ENCODE data around the gene SYNE2. TPM values are rescaled to one million over a fixed set of nuclear protein-coding genes. Genes with fewer than 3 reads are reported as not detected.

SYNE2 gene
- total and polyA plus RNA-seq, 2 donors (not counting 3 experiments of a cell fraction or from before 2014, with no cell fraction given): 16.0 to 53.7 TPM

DNA sequence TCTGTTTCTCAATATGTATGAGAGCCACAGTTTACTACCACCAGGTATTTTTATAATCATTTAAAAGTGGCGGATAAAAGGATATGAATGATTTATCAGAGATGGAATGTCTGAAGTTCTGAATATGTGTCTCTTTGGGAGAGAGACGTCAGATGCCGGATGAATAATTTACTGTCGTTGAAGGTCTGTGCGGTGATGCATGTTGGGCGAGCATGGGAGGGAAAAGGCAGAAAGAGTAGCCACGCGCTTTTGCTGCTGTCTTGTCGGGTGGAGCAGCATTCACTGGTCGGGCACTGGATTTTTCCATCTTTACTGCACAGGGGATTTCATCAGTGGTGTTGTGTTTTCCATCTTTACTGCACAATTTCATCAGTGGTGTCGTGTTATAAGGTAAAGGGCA is 65.6 kb downstream of the SYNE2 start:
- no peak overlapping the region for H3K4me2 ChIP-seq (ENCODE audit: insufficient read depth, low read length)
- H3K79me2 ChIP-seq (ENCODE audit: control insufficient read depth, insufficient read depth, low read length): no peaks in the 10 kb centered on the region
- TF ChIP-seq FOS (IDR thresholded peaks at IDR 0.05; ENCODE audit: borderline replicate concordance, insufficient read depth, low read length) (no peak), POLR2AphosphoS5 (IDR thresholded peaks at IDR 0.05; ENCODE audit: insufficient read depth, low read depth, low read length) (no peak), POLR2A (IDR thresholded peaks at IDR 0.05; ENCODE audit: low read depth, low read length) (no peak), GATA2 (IDR thresholded peaks at IDR 0.05; ENCODE audit: insufficient read depth, insufficient read length, low read depth, low read length) (no peak), JUN (IDR thresholded peaks at IDR 0.05; ENCODE audit: borderline replicate concordance, insufficient read depth, insufficient read length, low read depth) (no peak), EZH2 (IDR thresholded peaks at IDR 0.05; ENCODE audit: borderline replicate concordance, low read depth, low read length, severe bottlenecking) (no peak), MYC (IDR thresholded peaks at IDR 0.05; ENCODE audit: low read depth, low read length) (no peak)
- TF ChIP-seq, protein P1, sequence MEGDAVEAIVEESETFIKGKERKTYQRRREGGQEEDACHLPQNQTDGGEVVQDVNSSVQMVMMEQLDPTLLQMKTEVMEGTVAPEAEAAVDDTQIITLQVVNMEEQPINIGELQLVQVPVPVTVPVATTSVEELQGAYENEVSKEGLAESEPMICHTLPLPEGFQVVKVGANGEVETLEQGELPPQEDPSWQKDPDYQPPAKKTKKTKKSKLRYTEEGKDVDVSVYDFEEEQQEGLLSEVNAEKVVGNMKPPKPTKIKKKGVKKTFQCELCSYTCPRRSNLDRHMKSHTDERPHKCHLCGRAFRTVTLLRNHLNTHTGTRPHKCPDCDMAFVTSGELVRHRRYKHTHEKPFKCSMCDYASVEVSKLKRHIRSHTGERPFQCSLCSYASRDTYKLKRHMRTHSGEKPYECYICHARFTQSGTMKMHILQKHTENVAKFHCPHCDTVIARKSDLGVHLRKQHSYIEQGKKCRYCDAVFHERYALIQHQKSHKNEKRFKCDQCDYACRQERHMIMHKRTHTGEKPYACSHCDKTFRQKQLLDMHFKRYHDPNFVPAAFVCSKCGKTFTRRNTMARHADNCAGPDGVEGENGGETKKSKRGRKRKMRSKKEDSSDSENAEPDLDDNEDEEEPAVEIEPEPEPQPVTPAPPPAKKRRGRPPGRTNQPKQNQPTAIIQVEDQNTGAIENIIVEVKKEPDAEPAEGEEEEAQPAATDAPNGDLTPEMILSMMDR (IDR thresholded peaks at IDR 0.05; ENCODE audit: extremely low read depth in 1 of 2, insufficient read depth in 1 of 2, low read depth in 1 of 2, low read length in 2 of 2): no peak
- TF ChIP-seq, protein P2, sequence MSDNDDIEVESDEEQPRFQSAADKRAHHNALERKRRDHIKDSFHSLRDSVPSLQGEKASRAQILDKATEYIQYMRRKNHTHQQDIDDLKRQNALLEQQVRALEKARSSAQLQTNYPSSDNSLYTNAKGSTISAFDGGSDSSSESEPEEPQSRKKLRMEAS (IDR thresholded peaks at IDR 0.05; ENCODE audit: insufficient read depth, insufficient read length): no peak
- ChIA-PET POLR2A (no interaction called here), CTCF (interaction anchor here (1.3 to 1.9 kb wide), 2 partner anchors 10 to 385 kb away, joined by 3 to 15 read pairs; no protein-coding TSS in a partner anchor)
- H2AFZ ChIP-seq (ENCODE audit: low read depth, low read length): no peak overlapping the region
- H3K4me3 ChIP-seq (replicated peaks in 1 of 3; ENCODE audit: insufficient read depth in 1 of 3, low read depth in 1 of 3, low read length in 3 of 3): no peak overlapping the region
- H3K27ac ChIP-seq (ENCODE audit: insufficient read depth, low read depth, low read length): no peak overlapping the region
- no peak for DNase-seq (ENCODE audit: low read depth, low spot score)
- H3K9me1 ChIP-seq (replicated peaks; ENCODE audit: control insufficient read depth, extremely low read depth, insufficient read depth, low read length): no peaks in the 10 kb centered on the region
- H3K36me3 ChIP-seq (ENCODE audit: control insufficient read depth in 2 of 2, extremely low read depth in 1 of 2, insufficient read depth in 2 of 2, low read length in 2 of 2): no peaks in the 10 kb centered on the region
- no peaks in the 10 kb centered on the region for H3K9me3 ChIP-seq (replicated peaks; ENCODE audit: control insufficient read depth, insufficient read depth, low read length)
- H3K9ac ChIP-seq (replicated peaks; ENCODE audit: extremely low read depth, insufficient read depth, low read length): no peak overlapping the region
- intact Hi-C loops (cut with micrococcal nuclease): no loop called here
- dilution Hi-C loops (cut with MboI; ENCODE audit: extremely low pct_ligation_motif_present, low sequenced_read_pairs): no loop called here
- H3K27me3 ChIP-seq (ENCODE audit: control insufficient read depth in 2 of 2, insufficient read depth in 2 of 2, low read length in 2 of 2): no peaks in the 10 kb centered on the region
- FAIRE-seq: no peak
- H4K20me1 ChIP-seq (replicated peaks; ENCODE audit: control insufficient read depth, extremely low read depth, insufficient read depth, low read length): no peaks in the 10 kb centered on the region
- H3K4me1 ChIP-seq (ENCODE audit: control insufficient read depth, extremely low read depth, insufficient read depth, low read length): no peaks in the 10 kb centered on the region
- no TSS peak for BruUV-seq (replicated peaks)

Measured in endothelial cell of umbilical vein (primary cell).